CD4-positive, CD25-positive, alpha-beta regulatory T cell (primary cell): Measurements from ENCODE around the gene LAMA1. TPM values are rescaled to one million over a fixed set of nuclear protein-coding genes. Genes with fewer than 3 reads are reported as not detected.

Source experiments
- ATAC-seq, 2 donors: fragments of 150-1000 bp; cut with Tn5 transposase; one replicate each; pipeline ENCODE4 v1.10.0; 2021; ENCODE audit warnings: low read depth in 2 of 2, moderate number of reproducible peaks in 2 of 2, moderate library complexity in 1 of 2
- DNase-seq, 3 donors: peaks; one replicate each; pipeline versions ENCODE4 v3.0.0 to v3.0.0-alpha.2; 2012 to 2022; ENCODE audit warnings: mixed read lengths in 1 of 3
- H3K27ac ChIP-seq: one replicate; pipeline ENCODE4 v1.7.0; 2013; ENCODE audit warnings: mild to moderate bottlenecking, low read length; ENCODE audit not compliant: insufficient read depth, poor library complexity, severe bottlenecking
- H3K27me3 ChIP-seq: one replicate; pipeline ENCODE4 v1.7.0; 2013; ENCODE audit warnings: low read length; ENCODE audit not compliant: control insufficient read depth, insufficient read depth
- H3K36me3 ChIP-seq: one replicate; pipeline ENCODE4 v1.7.0; 2013; ENCODE audit warnings: mild to moderate bottlenecking, low read length, moderate library complexity; ENCODE audit not compliant: control insufficient read depth, insufficient read depth
- H3K4me1 ChIP-seq: 2 replicates; pipeline ENCODE4 v1.7.0; 2013; ENCODE audit warnings: mild to moderate bottlenecking, low read length; ENCODE audit not compliant: insufficient read depth, control insufficient read depth, poor library complexity, severe bottlenecking
- H3K4me3 ChIP-seq: one replicate; pipeline ENCODE4 v1.7.0; 2013; ENCODE audit warnings: low read depth, mild to moderate bottlenecking, low read length, moderate library complexity
- H3K9me3 ChIP-seq, 2 experiments: 1 replicate in 1 of 2; 2 replicates in 1 of 2; pipeline ENCODE4 v1.7.0; 2013; ENCODE audit warnings: low read length in 2 of 2, mild to moderate bottlenecking in 1 of 2, moderate library complexity in 1 of 2; ENCODE audit not compliant: control insufficient read depth in 2 of 2
- H3K27ac Mint-ChIP-seq, 3 donors: one replicate each; pipeline ENCODE4 v1.8.0; 2020 to 2022; ENCODE audit warnings: mild to moderate bottlenecking in 3 of 3, mixed read lengths in 3 of 3, moderate library complexity in 2 of 3
- H3K27me3 Mint-ChIP-seq: one replicate; pipeline ENCODE4 v1.8.0; 2022; ENCODE audit warnings: mild to moderate bottlenecking, mixed read lengths
- H3K36me3 Mint-ChIP-seq: one replicate; pipeline ENCODE4 v1.8.0; 2020; ENCODE audit warnings: mixed read lengths
- H3K4me1 Mint-ChIP-seq, 4 donors: one replicate each; pipeline ENCODE4 v1.8.0; 2020 to 2022; ENCODE audit warnings: mixed read lengths in 4 of 4, mild to moderate bottlenecking in 1 of 4
- H3K4me3 Mint-ChIP-seq, 4 donors: one replicate each; pipeline ENCODE4 v1.8.0; 2020 to 2022; ENCODE audit warnings: mild to moderate bottlenecking in 4 of 4, mixed read lengths in 4 of 4, moderate library complexity in 3 of 4
- H3K9me3 Mint-ChIP-seq, 7 donors: one replicate each; pipeline ENCODE4 v1.8.0; 2020 to 2022; ENCODE audit warnings: mixed read lengths in 7 of 7, mild to moderate bottlenecking in 3 of 7, moderate library complexity in 2 of 7
- polyA plus RNA-seq, 4 donors: library from polyadenylated mRNA; unstranded; fragments of 300-500 nt; fragmentation: Illumina TruSeq; gene quantifications; one replicate each; pipeline ENCODE4 v1.2.3, GENCODE V29; 2021
- total RNA-seq: library from RNA; stranded (reverse); gene quantifications from one replicate; pipeline ENCODE4 v1.2.3, GENCODE V29; 2022

LAMA1 gene
- total and polyA plus RNA-seq, 5 donors from 2014 or later = not detected

DNA sequence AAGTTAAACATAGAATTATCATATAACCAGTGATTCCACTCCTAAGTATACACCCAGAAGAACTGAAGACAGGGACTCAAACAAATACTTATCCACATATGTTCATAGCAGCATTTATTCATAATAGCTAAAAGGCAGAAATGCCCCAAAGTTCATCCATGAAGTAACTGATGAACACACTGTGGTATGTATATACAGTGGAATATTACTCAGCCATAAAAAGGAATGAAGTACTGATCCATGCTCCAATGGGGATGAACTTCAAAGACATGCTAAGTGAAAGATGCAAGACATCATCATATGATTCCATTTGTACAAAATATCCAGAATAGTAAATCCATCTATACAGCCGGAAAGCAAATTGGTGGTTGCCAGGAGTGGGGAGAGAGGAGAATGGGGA, 157.5 kb downstream of the LAMA1 start:
- H3K27ac ChIP-seq = no peak overlapping the region
- Mint-ChIP-seq H3K27me3 (no peaks in the 10 kb centered on the region), H3K4me3 (no peak overlapping the region), H3K36me3 (no peaks in the 10 kb centered on the region), H3K4me1 (no peaks in the 10 kb centered on the region), H3K27ac (no peak overlapping the region), H3K9me3 (peaks cover 0 to 6% (median 4%) of the 10 kb centered on the region in 7 donors)
- H3K9me3 ChIP-seq = peaks cover 0 to 5% of the 10 kb centered on the region in 2 experiments
- H3K4me1 ChIP-seq = no peaks in the 10 kb centered on the region
- ATAC-seq (no peak), DNase-seq (no peak)
- H3K36me3 ChIP-seq = no peaks in the 10 kb centered on the region
- no peaks in the 10 kb centered on the region for H3K27me3 ChIP-seq
- H3K4me3 ChIP-seq = no peak overlapping the region

DNA sequence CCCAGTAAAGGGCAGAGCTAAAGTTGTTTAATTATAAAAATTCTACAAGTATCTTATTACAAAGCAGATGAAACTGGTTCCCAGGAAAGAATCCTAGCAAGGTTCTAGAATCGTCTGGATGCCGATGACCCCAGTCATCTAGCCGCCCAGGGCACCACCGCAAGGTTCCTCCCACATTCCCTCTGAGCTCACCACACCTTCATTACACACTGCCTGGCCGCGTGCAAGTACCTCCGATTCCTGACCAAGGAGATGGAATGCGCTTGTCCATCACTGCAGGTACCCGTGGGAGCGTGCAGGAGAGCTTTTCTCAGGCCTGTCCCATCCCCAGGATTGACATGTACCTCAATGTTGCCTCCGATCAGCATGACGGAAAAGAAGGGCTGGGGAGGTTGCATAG, 158.5 kb downstream of the LAMA1 start:
- no peaks in the 10 kb centered on the region for H3K27me3 Mint-ChIP-seq

DNA sequence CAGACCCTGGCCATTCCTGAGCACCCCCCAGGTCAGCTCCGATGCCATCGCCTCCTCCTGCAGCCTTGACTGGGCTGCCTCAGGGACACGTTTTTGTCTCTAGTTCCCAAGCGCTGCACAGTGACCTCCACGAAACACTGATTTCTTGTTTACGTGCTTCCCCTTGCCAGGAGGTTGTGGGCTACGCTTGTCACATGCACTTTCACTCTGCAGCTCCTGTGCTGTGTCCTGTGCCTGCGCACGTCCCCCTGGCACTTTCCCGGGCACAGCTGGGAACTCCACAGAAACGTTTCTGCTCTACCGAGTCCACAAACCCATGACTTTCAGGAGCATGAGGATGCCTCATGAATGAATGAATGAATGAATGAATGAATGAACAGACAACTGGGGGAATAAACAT, 160.6 kb downstream of the LAMA1 start:
- Mint-ChIP-seq H3K4me1 (no peaks in the 10 kb centered on the region), H3K9me3 (peaks cover 0 to 15% (median 6%) of the 10 kb centered on the region in 7 donors), H3K27ac (no peak overlapping the region), H3K27me3 (no peaks in the 10 kb centered on the region), H3K36me3 (no peaks in the 10 kb centered on the region), H3K4me3 (no peak overlapping the region)
- ATAC-seq (no peak), DNase-seq (no peak)
- no peak overlapping the region for H3K27ac ChIP-seq
- no peak overlapping the region for H3K4me3 ChIP-seq
- H3K36me3 ChIP-seq = no peaks in the 10 kb centered on the region
- H3K9me3 ChIP-seq = peaks cover 0 to 5% of the 10 kb centered on the region in 2 experiments
- H3K4me1 ChIP-seq = no peaks in the 10 kb centered on the region
- no peaks in the 10 kb centered on the region for H3K27me3 ChIP-seq

More for the DNA sequence above, 158.5 kb downstream of the LAMA1 start:
- Histone ChIP-seq H3K4me3 (no peak overlapping the region), H3K27ac (no peak overlapping the region), H3K4me1 (no peaks in the 10 kb centered on the region), H3K27me3 (no peaks in the 10 kb centered on the region), H3K9me3 (peaks cover 0 to 5% of the 10 kb centered on the region in 2 experiments), H3K36me3 (no peaks in the 10 kb centered on the region)
- H3K27ac Mint-ChIP-seq = no peak overlapping the region
- no peak for ATAC-seq
- no peak for DNase-seq
- no peak overlapping the region for H3K4me3 Mint-ChIP-seq
- H3K4me1 Mint-ChIP-seq = no peaks in the 10 kb centered on the region
- no peaks in the 10 kb centered on the region for H3K36me3 Mint-ChIP-seq
- peaks cover 0 to 10% (median 4%) of the 10 kb centered on the region in 7 donors for H3K9me3 Mint-ChIP-seq

DNA sequence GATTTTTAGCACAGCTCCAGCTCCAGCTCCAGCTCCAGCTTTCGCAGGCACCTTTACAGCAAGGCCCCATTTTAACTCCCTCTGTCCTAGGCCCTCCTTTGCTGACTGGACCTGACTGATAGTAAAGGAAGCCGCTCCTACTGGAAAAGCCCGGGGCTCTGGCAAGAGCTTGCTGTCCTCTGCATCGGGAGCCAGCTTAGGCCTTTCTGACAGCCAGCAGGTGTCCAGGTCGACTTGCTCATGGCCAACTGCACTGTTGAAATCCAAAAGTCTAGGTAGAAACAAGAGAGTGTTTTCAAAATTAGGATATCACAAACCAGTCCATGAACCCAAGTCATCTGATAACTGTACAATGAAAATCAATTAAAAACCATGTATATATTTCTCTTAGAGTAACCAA, 161.1 kb downstream of the LAMA1 start:
- DNase-seq (no peak), ATAC-seq (no peak)
- H3K4me1 ChIP-seq = no peaks in the 10 kb centered on the region
- Mint-ChIP-seq H3K9me3 (peaks cover 0 to 19% (median 6%) of the 10 kb centered on the region in 7 donors), H3K27me3 (no peaks in the 10 kb centered on the region), H3K36me3 (no peaks in the 10 kb centered on the region), H3K27ac (no peak overlapping the region), H3K4me1 (no peaks in the 10 kb centered on the region), H3K4me3 (no peak overlapping the region)
- no peak overlapping the region for H3K4me3 ChIP-seq
- H3K27me3 ChIP-seq = no peaks in the 10 kb centered on the region
- no peak overlapping the region for H3K27ac ChIP-seq
- H3K9me3 ChIP-seq = peaks cover 0 to 5% of the 10 kb centered on the region in 2 experiments
- no peaks in the 10 kb centered on the region for H3K36me3 ChIP-seq

DNA sequence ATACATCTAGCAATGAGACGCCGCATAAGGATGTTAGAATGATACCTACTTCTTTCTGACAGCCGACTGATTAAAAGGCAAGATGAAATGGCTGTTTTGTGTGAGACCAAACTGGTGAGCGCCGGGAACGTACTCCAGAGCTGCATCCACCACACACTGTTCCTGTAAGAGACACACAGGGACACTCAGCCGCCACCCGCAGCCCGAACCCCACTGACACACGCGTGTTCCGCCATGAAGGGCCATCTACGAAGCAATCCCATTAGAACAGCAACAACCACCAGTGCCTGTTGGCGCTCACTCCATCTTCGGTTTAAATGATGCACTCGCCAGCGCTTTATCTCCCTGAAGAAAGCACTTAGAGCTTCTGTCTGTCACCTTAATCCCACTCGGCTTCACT, 162.3 kb downstream of the LAMA1 start:
- ATAC-seq (no peak), DNase-seq (no peak)
- no peaks in the 10 kb centered on the region for H3K27me3 ChIP-seq
- no peaks in the 10 kb centered on the region for H3K36me3 ChIP-seq
- H3K27ac ChIP-seq = no peak overlapping the region
- H3K4me3 ChIP-seq = no peak overlapping the region
- Mint-ChIP-seq H3K27me3 (no peaks in the 10 kb centered on the region), H3K4me1 (no peaks in the 10 kb centered on the region), H3K27ac (no peak overlapping the region), H3K4me3 (no peak overlapping the region), H3K9me3 (peaks cover 0 to 24% (median 6%) of the 10 kb centered on the region in 7 donors), H3K36me3 (no peaks in the 10 kb centered on the region)
- peaks cover 0 to 3% of the 10 kb centered on the region in 2 experiments for H3K9me3 ChIP-seq
- H3K4me1 ChIP-seq = no peaks in the 10 kb centered on the region

DNA sequence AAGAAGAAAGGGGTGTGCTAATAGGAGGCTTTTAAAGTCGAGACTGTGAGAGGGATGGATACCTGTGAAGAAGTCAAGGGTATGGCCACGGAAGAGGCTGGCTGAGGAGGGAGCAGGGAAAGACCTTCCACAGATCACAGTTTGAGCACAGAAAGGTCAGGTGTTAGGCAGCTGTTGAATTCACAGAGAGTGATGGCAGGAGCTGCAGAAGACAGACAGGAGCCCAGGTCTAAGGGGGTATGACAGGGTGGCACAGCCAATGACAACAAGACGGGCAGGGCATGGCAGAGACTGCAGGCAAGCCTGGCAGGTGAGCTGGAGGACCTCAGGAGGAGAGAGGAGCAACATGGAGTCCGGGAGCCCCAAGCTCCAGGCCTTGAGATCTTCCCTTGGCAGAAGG, 163.1 kb downstream of the LAMA1 start:
- Mint-ChIP-seq H3K4me1 (no peaks in the 10 kb centered on the region), H3K4me3 (no peak overlapping the region), H3K9me3 (peaks cover 0 to 22% (median 5%) of the 10 kb centered on the region in 7 donors), H3K36me3 (no peaks in the 10 kb centered on the region), H3K27me3 (no peaks in the 10 kb centered on the region), H3K27ac (no peak overlapping the region)
- no peaks in the 10 kb centered on the region for H3K36me3 ChIP-seq
- ATAC-seq (no peak), DNase-seq (no peak)
- H3K27me3 ChIP-seq = no peaks in the 10 kb centered on the region
- no peaks in the 10 kb centered on the region for H3K9me3 ChIP-seq
- H3K4me3 ChIP-seq = no peak overlapping the region
- H3K4me1 ChIP-seq = no peaks in the 10 kb centered on the region
- H3K27ac ChIP-seq = no peak overlapping the region

DNA sequence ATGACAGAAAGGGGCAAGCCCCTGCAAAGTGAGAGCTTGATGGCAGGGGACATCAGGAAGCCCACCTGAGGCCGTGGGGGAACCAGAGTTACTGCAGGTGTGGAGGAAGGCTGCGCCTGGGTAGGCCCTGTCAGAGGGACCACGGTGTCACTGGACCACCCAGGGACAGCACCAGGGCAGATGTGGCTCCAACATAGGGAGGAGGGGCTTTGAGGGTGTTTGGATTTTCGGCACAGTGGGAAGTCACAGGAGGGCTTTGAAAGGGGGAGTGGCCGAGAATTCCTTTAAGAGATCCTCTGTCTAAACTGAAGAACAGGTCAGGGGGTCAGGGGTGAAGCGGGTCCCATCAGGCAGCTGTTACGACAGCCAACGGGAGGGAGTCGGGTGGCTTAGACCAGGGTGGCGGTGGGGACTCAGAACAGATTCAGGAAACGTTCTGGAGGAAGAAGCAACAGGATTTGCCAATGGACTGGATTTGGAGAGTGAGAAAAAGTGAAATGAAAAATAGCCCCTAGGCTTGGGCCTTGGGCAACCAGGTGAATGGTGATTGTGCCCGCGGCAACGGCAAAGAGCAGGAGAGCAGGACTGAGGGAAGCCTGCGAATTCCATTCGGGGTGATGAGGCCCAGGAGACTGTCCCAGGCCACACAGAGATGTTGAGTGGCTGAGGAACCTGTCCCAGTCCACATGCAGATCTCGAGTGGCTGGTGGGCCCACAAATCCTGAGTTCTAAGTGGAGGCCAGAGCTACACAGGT, 166.1 kb downstream of the LAMA1 start:
- no peak for DNase-seq
- Histone ChIP-seq H3K27ac (no peak overlapping the region), H3K36me3 (no peaks in the 10 kb centered on the region), H3K9me3 (no peaks in the 10 kb centered on the region), H3K4me3 (no peak overlapping the region), H3K27me3 (no peaks in the 10 kb centered on the region), H3K4me1 (no peaks in the 10 kb centered on the region)
- Mint-ChIP-seq H3K4me1 (no peaks in the 10 kb centered on the region), H3K27me3 (no peaks in the 10 kb centered on the region), H3K36me3 (no peaks in the 10 kb centered on the region), H3K4me3 (no peak overlapping the region), H3K9me3 (peaks cover 0 to 26% (median 5%) of the 10 kb centered on the region in 7 donors), H3K27ac (peak overlapping the region in 1 of 3 donors; percentile 82)
- no peak for ATAC-seq

DNA sequence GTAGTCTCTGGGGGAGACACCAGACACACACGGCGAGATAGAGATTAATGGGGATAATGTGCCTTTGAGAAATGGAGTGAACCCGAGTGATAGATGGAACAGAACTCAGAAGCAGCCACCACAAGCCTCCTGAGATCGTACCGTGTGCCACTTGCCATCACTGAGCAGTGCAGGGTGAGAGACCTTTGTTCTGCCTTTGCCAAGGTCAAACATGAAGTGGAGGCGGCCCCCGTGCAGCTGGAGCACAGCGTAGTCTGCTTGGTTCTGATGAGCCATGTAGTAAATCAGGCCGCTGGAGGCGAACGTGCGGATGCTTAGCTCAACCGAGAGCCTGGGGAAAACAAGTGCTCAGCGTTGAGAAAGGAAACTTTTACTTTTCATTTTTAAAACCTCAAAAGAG, 167.0 kb downstream of the LAMA1 start:
- no peak for ATAC-seq

More for the DNA sequence above, 167.0 kb downstream of the LAMA1 start:
- Mint-ChIP-seq H3K4me3 (no peak overlapping the region), H3K4me1 (no peaks in the 10 kb centered on the region), H3K9me3 (peaks cover 2 to 28% (median 5%) of the 10 kb centered on the region in 7 donors), H3K27me3 (no peaks in the 10 kb centered on the region), H3K36me3 (no peaks in the 10 kb centered on the region), H3K27ac (peak overlapping the region in 1 of 3 donors; percentile 43)
- no peak for DNase-seq
- H3K36me3 ChIP-seq = no peaks in the 10 kb centered on the region
- no peak overlapping the region for H3K27ac ChIP-seq
- no peaks in the 10 kb centered on the region for H3K9me3 ChIP-seq
- no peaks in the 10 kb centered on the region for H3K4me1 ChIP-seq
- no peak overlapping the region for H3K4me3 ChIP-seq
- no peaks in the 10 kb centered on the region for H3K27me3 ChIP-seq
